PC-9 (cell line): ENCODE data around the gene FAM177B.

Experiments
- EZH2 ChIP-seq: fragments of 200-600 bp; sonication (generic); IDR thresholded peaks from 2 replicates; pipeline ENCODE4 v1.8.0; 2017; ENCODE audit warnings: antibody characterized with exemption, low read depth
- TF ChIP-seq, protein P1 (sequence below): fragments of 200-600 bp; sonication (generic); conservative IDR thresholded peaks from 2 replicates; pipeline ENCODE4 v1.6.1; 2017; ENCODE audit warnings: mixed run types, antibody characterized with exemption, mild to moderate bottlenecking, moderate library complexity

DNA sequence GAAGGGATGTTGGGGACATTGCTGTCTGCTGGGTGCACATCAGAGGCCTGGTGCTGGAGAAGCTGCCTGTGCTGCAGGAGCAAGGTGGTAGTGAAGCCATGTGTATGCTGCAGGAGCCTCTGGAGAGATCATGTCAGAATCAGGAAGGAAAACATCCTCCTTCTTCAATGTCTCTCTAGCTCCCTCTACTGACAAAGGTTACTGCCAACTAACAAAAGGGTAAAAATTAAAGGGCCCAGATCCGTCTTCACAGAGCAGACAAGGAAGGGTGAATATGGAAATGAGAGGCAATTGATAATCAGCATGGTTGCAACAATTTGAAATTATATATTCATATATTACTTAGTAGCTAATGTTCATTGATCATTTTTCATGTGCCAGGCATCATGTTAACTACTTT, 32.2 kb downstream of the FAM177B start:
- TF ChIP-seq, protein P1, sequence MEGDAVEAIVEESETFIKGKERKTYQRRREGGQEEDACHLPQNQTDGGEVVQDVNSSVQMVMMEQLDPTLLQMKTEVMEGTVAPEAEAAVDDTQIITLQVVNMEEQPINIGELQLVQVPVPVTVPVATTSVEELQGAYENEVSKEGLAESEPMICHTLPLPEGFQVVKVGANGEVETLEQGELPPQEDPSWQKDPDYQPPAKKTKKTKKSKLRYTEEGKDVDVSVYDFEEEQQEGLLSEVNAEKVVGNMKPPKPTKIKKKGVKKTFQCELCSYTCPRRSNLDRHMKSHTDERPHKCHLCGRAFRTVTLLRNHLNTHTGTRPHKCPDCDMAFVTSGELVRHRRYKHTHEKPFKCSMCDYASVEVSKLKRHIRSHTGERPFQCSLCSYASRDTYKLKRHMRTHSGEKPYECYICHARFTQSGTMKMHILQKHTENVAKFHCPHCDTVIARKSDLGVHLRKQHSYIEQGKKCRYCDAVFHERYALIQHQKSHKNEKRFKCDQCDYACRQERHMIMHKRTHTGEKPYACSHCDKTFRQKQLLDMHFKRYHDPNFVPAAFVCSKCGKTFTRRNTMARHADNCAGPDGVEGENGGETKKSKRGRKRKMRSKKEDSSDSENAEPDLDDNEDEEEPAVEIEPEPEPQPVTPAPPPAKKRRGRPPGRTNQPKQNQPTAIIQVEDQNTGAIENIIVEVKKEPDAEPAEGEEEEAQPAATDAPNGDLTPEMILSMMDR: peak; percentile 43
- TF ChIP-seq EZH2: no peak
